SU-DHL-6 (cell line): ENCODE data around the gene ZNF629.

Experiments used
- EZH2phosphoT487 ChIP-seq: fragments of 200-600 bp; sonication (generic), shearing (Covaris generic); conservative IDR thresholded peaks from 2 replicates; pipeline ENCODE4 v1.6.1; 2018; ENCODE audit warnings: mild to moderate bottlenecking, antibody characterized with exemption, low read length, moderate library complexity, mixed read lengths
- TF ChIP-seq, protein P1 (sequence below): fragments of 200-600 bp; sonication (generic); IDR thresholded peaks from one replicate; pipeline ENCODE4 v1.5.1; 2017; ENCODE audit warnings: antibody characterized with exemption, mild to moderate bottlenecking, low read length, moderate library complexity; ENCODE audit not compliant: insufficient read depth, poor library complexity, severe bottlenecking

- TF ChIP-seq, protein P1, sequence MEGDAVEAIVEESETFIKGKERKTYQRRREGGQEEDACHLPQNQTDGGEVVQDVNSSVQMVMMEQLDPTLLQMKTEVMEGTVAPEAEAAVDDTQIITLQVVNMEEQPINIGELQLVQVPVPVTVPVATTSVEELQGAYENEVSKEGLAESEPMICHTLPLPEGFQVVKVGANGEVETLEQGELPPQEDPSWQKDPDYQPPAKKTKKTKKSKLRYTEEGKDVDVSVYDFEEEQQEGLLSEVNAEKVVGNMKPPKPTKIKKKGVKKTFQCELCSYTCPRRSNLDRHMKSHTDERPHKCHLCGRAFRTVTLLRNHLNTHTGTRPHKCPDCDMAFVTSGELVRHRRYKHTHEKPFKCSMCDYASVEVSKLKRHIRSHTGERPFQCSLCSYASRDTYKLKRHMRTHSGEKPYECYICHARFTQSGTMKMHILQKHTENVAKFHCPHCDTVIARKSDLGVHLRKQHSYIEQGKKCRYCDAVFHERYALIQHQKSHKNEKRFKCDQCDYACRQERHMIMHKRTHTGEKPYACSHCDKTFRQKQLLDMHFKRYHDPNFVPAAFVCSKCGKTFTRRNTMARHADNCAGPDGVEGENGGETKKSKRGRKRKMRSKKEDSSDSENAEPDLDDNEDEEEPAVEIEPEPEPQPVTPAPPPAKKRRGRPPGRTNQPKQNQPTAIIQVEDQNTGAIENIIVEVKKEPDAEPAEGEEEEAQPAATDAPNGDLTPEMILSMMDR, result no peak
- TF ChIP-seq EZH2phosphoT487, result no peak
Observed at GRCh38 chr16:30738984-30739951, 47.7 kb downstream of the ZNF629 start.
